HG03565 (cell line): ENCODE measurements around the gene CDK2.
"Not testable (repeated sequence)": the region's sequence is repeated elsewhere in the genome, so short reads cannot be mapped to it uniquely, and the experiment has no call there.

Source experiments
- ATAC-seq: cut with Tn5 transposase; IDR thresholded peaks from one replicate; pipeline ENCODE4 v1.9.1; 2021; ENCODE audit warnings: mild to moderate bottlenecking, moderate library complexity; ENCODE audit not compliant: unreplicated experiment

CDK2 gene

GRCh38 chr12:55966408-55967281 lies at the start of gene CDK2:
Gene CDK2, plus strand, starts transcription at chr12:55966830. Its CDS starts 179 bp downstream, at chr12:55967009.
- peak; percentile 75 for ATAC-seq

GRCh38 chr12:55919032-55919431 lies 47.6 kb upstream of the CDK2 start:
- ATAC-seq: not testable (repeated sequence)

- no peak for ATAC-seq
These were observed 44.5 kb upstream of the CDK2 start for GRCh38 chr12:55922126-55922525.

GRCh38 chr12:55923648-55924047 lies 43.0 kb upstream of the CDK2 start:
- not testable (repeated sequence) for ATAC-seq

- no peak for ATAC-seq
These were observed 41.3 kb upstream of the CDK2 start for GRCh38 chr12:55925371-55925770.

- no peak for ATAC-seq
These were observed 40.5 kb upstream of the CDK2 start for GRCh38 chr12:55925870-55926737.

GRCh38 chr12:55926738-55927587 lies 39.7 kb upstream of the CDK2 start:
- peak; percentile 27 for ATAC-seq

GRCh38 chr12:55927588-55928502 lies 38.8 kb upstream of the CDK2 start, which contains the start of gene PYM1:
Gene PYM1, minus strand, starts transcription at chr12:55927894. Its CDS starts 133 bp downstream, at chr12:55927761.
- ATAC-seq: peak; percentile 29

GRCh38 chr12:55929306-55929791 lies 37.3 kb upstream of the CDK2 start:
- peak; percentile 25 for ATAC-seq

GRCh38 chr12:55930771-55931316 lies 35.8 kb upstream of the CDK2 start, which contains the start of gene DGKA:
Gene DGKA, plus strand, starts transcription at chr12:55931162. Its CDS starts 5,342 bp downstream, at chr12:55936504.
- ATAC-seq: no peak

GRCh38 chr12:55931317-55931779 lies 35.3 kb upstream of the CDK2 start:
- ATAC-seq: no peak

GRCh38 chr12:55931780-55932550 lies 34.7 kb upstream of the CDK2 start:
- no peak for ATAC-seq

- no peak for ATAC-seq
These were observed 34.1 kb upstream of the CDK2 start for GRCh38 chr12:55932551-55932910.

GRCh38 chr12:55933169-55933798 lies 33.3 kb upstream of the CDK2 start:
- ATAC-seq: no peak

- ATAC-seq: no peak
These were observed 32.6 kb upstream of the CDK2 start for GRCh38 chr12:55933799-55934742.

GRCh38 chr12:55934773-55935172 lies 31.9 kb upstream of the CDK2 start:
- no peak for ATAC-seq

GRCh38 chr12:55935738-55936151 lies 30.9 kb upstream of the CDK2 start:
- no peak for ATAC-seq
